ENCODE measurements around the gene GRB10.

The GRB10 gene

DNA sequence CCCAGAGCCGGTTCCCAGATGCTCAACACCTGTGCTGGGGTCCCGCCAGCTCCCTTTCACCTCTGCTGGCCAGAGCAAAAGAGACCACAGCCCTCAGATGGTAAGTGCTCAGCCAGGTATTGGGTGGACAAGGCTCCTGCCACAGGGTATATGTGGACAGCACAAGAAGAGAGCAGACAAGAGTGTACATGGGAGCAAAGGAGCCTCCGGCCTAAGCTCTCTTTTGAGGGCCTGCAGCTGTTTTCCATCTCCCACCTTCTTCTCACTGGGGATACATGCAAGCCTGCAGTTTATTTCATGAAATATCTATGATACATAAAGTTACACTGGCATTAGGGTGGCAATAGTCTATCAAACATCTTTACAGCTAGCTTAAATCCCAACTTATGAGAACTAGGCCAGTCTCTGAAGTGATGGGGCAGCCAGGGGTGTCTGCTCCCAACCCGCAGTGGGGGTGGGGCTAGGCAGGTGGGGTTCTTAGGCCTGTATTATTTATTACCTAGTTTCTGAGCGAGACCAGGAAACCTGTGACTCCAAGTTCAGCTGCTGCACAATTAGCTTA lies 167.1 kb downstream of the GRB10 start:
- no peak overlapping the region for H3K4me2 ChIP-seq (ENCODE audit: low read length, poor library complexity, severe bottlenecking)
- H2AK5ac ChIP-seq (ENCODE audit: low read length, severe bottlenecking), result no peak overlapping the region
- no peak overlapping the region for H3K4ac ChIP-seq (ENCODE audit: low read depth in 1 of 2, low read length in 2 of 2)
- no peak overlapping the region for H4K91ac ChIP-seq (ENCODE audit: low read length)
- H2BK12ac ChIP-seq (ENCODE audit: low read length in 2 of 2), result no peak overlapping the region
- no peak overlapping the region for H3K4me3 ChIP-seq (ENCODE audit: insufficient read depth in 1 of 2, low read depth in 1 of 2, low read length in 2 of 2)
- 95% methylated on average over 5 of the region's 5 CpGs for WGBS
- H3K79me1 ChIP-seq (replicated peaks; ENCODE audit: low read length, poor library complexity, severe bottlenecking), result peaks cover 24% of the 10 kb centered on the region
- no peaks in the 10 kb centered on the region for H3K9me3 ChIP-seq (ENCODE audit: control insufficient read depth, low read length)
- no peak overlapping the region for H2BK5ac ChIP-seq (ENCODE audit: low read depth, low read length, poor library complexity, severe bottlenecking)
- no peak for DNase-seq
- no peak overlapping the region for H3K23ac ChIP-seq (ENCODE audit: low read length in 2 of 2)
- H3K27me3 ChIP-seq (ENCODE audit: control insufficient read depth in 1 of 2, insufficient read depth in 1 of 2, low read length in 2 of 2), result no peaks in the 10 kb centered on the region
- H3K9ac ChIP-seq (ENCODE audit: low read length), result no peak overlapping the region
- H3K14ac ChIP-seq (ENCODE audit: low read length in 2 of 2), result no peak overlapping the region
- no peaks in the 10 kb centered on the region for H3K4me1 ChIP-seq (ENCODE audit: control insufficient read depth, insufficient read depth, low read depth, low read length)
- no peak overlapping the region for H2BK120ac ChIP-seq (ENCODE audit: low read depth, low read length)
- H3K36me3 ChIP-seq (ENCODE audit: control insufficient read depth in 1 of 2, insufficient read depth in 2 of 2, low read depth in 1 of 2, low read length in 2 of 2), result peaks cover 58 to 88% of the 10 kb centered on the region in 2 experiments
- H2BK15ac ChIP-seq (ENCODE audit: low read depth, poor library complexity, severe bottlenecking), result no peak overlapping the region
- no peak overlapping the region for H3K27ac ChIP-seq (ENCODE audit: low read length, poor library complexity, severe bottlenecking)
- H3K18ac ChIP-seq (ENCODE audit: low read depth in 1 of 2, low read length in 2 of 2), result no peak overlapping the region
- no peak overlapping the region for H4K8ac ChIP-seq (ENCODE audit: low read length)
- H2AFZ ChIP-seq (ENCODE audit: low read depth, low read length), result no peak overlapping the region

DNA sequence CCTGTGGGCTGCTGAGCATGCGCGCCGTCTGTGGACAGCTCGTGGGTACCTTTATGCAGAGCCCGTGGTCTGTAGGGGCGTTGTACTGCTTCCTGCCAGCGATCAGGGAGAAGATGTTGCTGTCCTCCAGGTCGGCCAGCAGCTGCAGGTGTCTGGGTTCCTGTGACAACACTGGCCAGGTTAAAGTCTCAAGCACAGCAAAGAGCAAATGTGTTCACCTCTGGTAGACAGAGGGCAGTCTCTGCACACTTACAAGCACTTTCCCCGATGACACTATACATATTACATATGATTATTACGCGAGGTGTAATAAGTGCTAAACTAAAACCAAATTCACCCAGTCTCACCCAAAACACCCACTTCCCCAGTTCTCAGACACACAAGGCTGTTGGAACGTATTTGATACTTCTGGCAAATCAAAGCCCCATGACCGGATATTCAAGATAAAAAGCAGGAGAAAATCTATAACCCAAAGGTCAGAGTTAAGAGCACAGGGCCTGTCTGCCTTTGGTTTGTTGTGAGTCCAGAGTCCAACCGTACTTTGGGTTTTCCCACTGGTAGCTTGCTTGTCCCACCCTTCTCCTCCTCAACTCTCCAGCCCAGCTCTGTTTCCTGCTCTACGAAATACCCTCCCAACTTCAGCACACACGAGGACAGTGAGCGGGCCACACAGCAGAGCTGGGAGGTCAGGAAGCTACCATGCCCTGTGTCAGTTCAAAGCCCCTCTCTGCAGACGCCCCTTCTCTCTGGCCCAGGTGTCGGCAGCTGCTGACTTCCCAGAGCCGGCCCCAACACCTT lies 167.8 kb downstream of the GRB10 start:
- H3K23ac ChIP-seq (ENCODE audit: low read length in 2 of 2), result no peak overlapping the region
- WGBS, result 93% methylated on average over 20 of the region's 20 CpGs
- H2BK12ac ChIP-seq (ENCODE audit: low read length in 2 of 2), result no peak overlapping the region
- H4K8ac ChIP-seq (ENCODE audit: low read length), result no peak overlapping the region
- no peak overlapping the region for H2BK5ac ChIP-seq (ENCODE audit: low read depth, low read length, poor library complexity, severe bottlenecking)
- no peak overlapping the region for H2BK120ac ChIP-seq (ENCODE audit: low read depth, low read length)
- peaks cover 61 to 92% of the 10 kb centered on the region in 2 experiments for H3K36me3 ChIP-seq (ENCODE audit: control insufficient read depth in 1 of 2, insufficient read depth in 2 of 2, low read depth in 1 of 2, low read length in 2 of 2)
- no peaks in the 10 kb centered on the region for H3K27me3 ChIP-seq (ENCODE audit: control insufficient read depth in 1 of 2, insufficient read depth in 1 of 2, low read length in 2 of 2)
- no peak overlapping the region for H3K18ac ChIP-seq (ENCODE audit: low read depth in 1 of 2, low read length in 2 of 2)
- no peak overlapping the region for H3K14ac ChIP-seq (ENCODE audit: low read length in 2 of 2)
- H3K4me1 ChIP-seq (ENCODE audit: control insufficient read depth, insufficient read depth, low read depth, low read length), result peaks cover 3% of the 10 kb centered on the region
- no peak overlapping the region for H3K9ac ChIP-seq (ENCODE audit: low read length)
- H3K79me1 ChIP-seq (replicated peaks; ENCODE audit: low read length, poor library complexity, severe bottlenecking), result peaks cover 23% of the 10 kb centered on the region
- no peak overlapping the region for H3K4ac ChIP-seq (ENCODE audit: low read depth in 1 of 2, low read length in 2 of 2)
- no peak for DNase-seq
- no peak overlapping the region for H3K4me2 ChIP-seq (ENCODE audit: low read length, poor library complexity, severe bottlenecking)
- no peak overlapping the region for H2AK5ac ChIP-seq (ENCODE audit: low read length, severe bottlenecking)
- no peak overlapping the region for H3K4me3 ChIP-seq (ENCODE audit: insufficient read depth in 1 of 2, low read depth in 1 of 2, low read length in 2 of 2)
- no peak overlapping the region for H3K27ac ChIP-seq (ENCODE audit: low read length, poor library complexity, severe bottlenecking)
- H2BK15ac ChIP-seq (ENCODE audit: low read depth, poor library complexity, severe bottlenecking), result no peak overlapping the region
- no peak overlapping the region for H4K91ac ChIP-seq (ENCODE audit: low read length)
- H3K9me3 ChIP-seq (ENCODE audit: control insufficient read depth, low read length), result no peaks in the 10 kb centered on the region
- H2AFZ ChIP-seq (ENCODE audit: low read depth, low read length), result no peak overlapping the region

DNA sequence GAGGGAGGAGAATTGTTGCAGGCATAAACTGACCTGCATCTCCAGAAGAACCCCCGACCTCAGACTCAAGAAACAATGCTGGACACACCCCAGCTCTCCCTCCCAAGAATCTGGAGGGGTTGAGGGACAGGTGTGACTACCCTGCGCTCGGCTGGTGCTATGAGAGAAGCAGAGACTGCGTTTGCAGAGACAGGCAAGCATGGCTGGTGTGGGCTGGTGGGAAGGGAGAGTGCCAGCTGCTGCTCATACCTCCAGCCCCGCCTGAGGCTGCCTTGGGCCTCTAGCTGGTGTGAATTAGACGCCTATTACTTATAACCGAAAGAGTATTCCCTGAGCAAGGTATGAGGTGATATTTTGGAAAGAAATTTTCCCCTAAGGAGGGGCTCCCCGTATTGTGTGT lies 169.2 kb downstream of the GRB10 start:
- no peak overlapping the region for H2BK5ac ChIP-seq (ENCODE audit: low read depth, low read length, poor library complexity, severe bottlenecking)
- no peak for DNase-seq
- H3K23ac ChIP-seq (ENCODE audit: low read length in 2 of 2), result no peak overlapping the region
- H2BK120ac ChIP-seq (ENCODE audit: low read depth, low read length), result no peak overlapping the region
- H3K27ac ChIP-seq (ENCODE audit: low read length, poor library complexity, severe bottlenecking), result no peak overlapping the region
- H3K4me3 ChIP-seq (ENCODE audit: insufficient read depth in 1 of 2, low read depth in 1 of 2, low read length in 2 of 2), result no peak overlapping the region
- H3K27me3 ChIP-seq (ENCODE audit: control insufficient read depth in 1 of 2, insufficient read depth in 1 of 2, low read length in 2 of 2), result no peaks in the 10 kb centered on the region
- H2AFZ ChIP-seq (ENCODE audit: low read depth, low read length), result no peak overlapping the region
- no peak overlapping the region for H2BK15ac ChIP-seq (ENCODE audit: low read depth, poor library complexity, severe bottlenecking)
- no peak overlapping the region for H2BK12ac ChIP-seq (ENCODE audit: low read length in 2 of 2)
- H3K9ac ChIP-seq (ENCODE audit: low read length), result no peak overlapping the region
- H3K18ac ChIP-seq (ENCODE audit: low read depth in 1 of 2, low read length in 2 of 2), result no peak overlapping the region
- H3K4ac ChIP-seq (ENCODE audit: low read depth in 1 of 2, low read length in 2 of 2), result no peak overlapping the region
- no peak overlapping the region for H3K14ac ChIP-seq (ENCODE audit: low read length in 2 of 2)
- 96% methylated on average over 7 of the region's 8 CpGs for WGBS
- H3K4me1 ChIP-seq (ENCODE audit: control insufficient read depth, insufficient read depth, low read depth, low read length), result peaks cover 3% of the 10 kb centered on the region
- no peaks in the 10 kb centered on the region for H3K9me3 ChIP-seq (ENCODE audit: control insufficient read depth, low read length)
- H2AK5ac ChIP-seq (ENCODE audit: low read length, severe bottlenecking), result no peak overlapping the region
- no peak overlapping the region for H4K91ac ChIP-seq (ENCODE audit: low read length)
- peaks cover 14% of the 10 kb centered on the region for H3K79me1 ChIP-seq (replicated peaks; ENCODE audit: low read length, poor library complexity, severe bottlenecking)
- peaks cover 56 to 86% of the 10 kb centered on the region in 2 experiments for H3K36me3 ChIP-seq (ENCODE audit: control insufficient read depth in 1 of 2, insufficient read depth in 2 of 2, low read depth in 1 of 2, low read length in 2 of 2)
- no peak overlapping the region for H3K4me2 ChIP-seq (ENCODE audit: low read length, poor library complexity, severe bottlenecking)
- H4K8ac ChIP-seq (ENCODE audit: low read length), result no peak overlapping the region

DNA sequence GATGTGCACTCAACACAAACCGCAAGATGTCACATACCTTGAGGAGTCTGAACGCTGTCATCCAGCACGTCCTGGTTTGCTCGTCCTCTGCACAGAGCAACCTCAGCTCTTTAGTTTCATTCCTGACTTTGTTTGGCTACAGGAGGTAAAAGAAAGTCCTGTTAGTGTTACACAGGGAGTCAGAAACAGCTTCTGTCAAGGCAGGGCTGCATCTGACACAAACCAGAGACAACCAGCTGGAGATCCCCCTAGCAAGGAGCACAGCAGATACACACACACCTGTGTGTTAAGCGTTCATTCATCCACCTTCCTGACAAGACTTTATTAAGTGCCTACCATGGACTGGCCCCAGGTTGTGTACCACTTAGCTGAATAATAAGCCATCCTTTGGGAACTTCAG lies 170.0 kb downstream of the GRB10 start:
- peaks cover 3% of the 10 kb centered on the region for H3K4me1 ChIP-seq (ENCODE audit: control insufficient read depth, insufficient read depth, low read depth, low read length)
- no peak overlapping the region for H4K91ac ChIP-seq (ENCODE audit: low read length)
- peaks cover 53 to 92% of the 10 kb centered on the region in 2 experiments for H3K36me3 ChIP-seq (ENCODE audit: control insufficient read depth in 1 of 2, insufficient read depth in 2 of 2, low read depth in 1 of 2, low read length in 2 of 2)
- H2AFZ ChIP-seq (ENCODE audit: low read depth, low read length), result no peak overlapping the region
- H3K79me1 ChIP-seq (replicated peaks; ENCODE audit: low read length, poor library complexity, severe bottlenecking), result peaks cover 12% of the 10 kb centered on the region
- H4K8ac ChIP-seq (ENCODE audit: low read length), result no peak overlapping the region
- H3K4ac ChIP-seq (ENCODE audit: low read depth in 1 of 2, low read length in 2 of 2), result no peak overlapping the region
- H2BK12ac ChIP-seq (ENCODE audit: low read length in 2 of 2), result no peak overlapping the region
- H3K18ac ChIP-seq (ENCODE audit: low read depth in 1 of 2, low read length in 2 of 2), result no peak overlapping the region
- H3K27me3 ChIP-seq (ENCODE audit: control insufficient read depth in 1 of 2, insufficient read depth in 1 of 2, low read length in 2 of 2), result no peaks in the 10 kb centered on the region
- H2BK5ac ChIP-seq (ENCODE audit: low read depth, low read length, poor library complexity, severe bottlenecking), result no peak overlapping the region
- H3K23ac ChIP-seq (ENCODE audit: low read length in 2 of 2), result no peak overlapping the region
- H2BK120ac ChIP-seq (ENCODE audit: low read depth, low read length), result no peak overlapping the region
- no peaks in the 10 kb centered on the region for H3K9me3 ChIP-seq (ENCODE audit: control insufficient read depth, low read length)
- no peak overlapping the region for H2BK15ac ChIP-seq (ENCODE audit: low read depth, poor library complexity, severe bottlenecking)
- no peak overlapping the region for H3K4me3 ChIP-seq (ENCODE audit: insufficient read depth in 1 of 2, low read depth in 1 of 2, low read length in 2 of 2)
- no peak overlapping the region for H3K4me2 ChIP-seq (ENCODE audit: low read length, poor library complexity, severe bottlenecking)
- no peak overlapping the region for H3K14ac ChIP-seq (ENCODE audit: low read length in 2 of 2)
- no peak overlapping the region for H2AK5ac ChIP-seq (ENCODE audit: low read length, severe bottlenecking)
- H3K9ac ChIP-seq (ENCODE audit: low read length), result no peak overlapping the region
- no peak overlapping the region for H3K27ac ChIP-seq (ENCODE audit: low read length, poor library complexity, severe bottlenecking)
- DNase-seq, result no peak
- WGBS, result 98% methylated on average over 5 of the region's 5 CpGs

Measured in mesenchymal stem cell (in vitro differentiated cells and primary cell).